Measurements from ENCODE around the gene BEND6. TPM values are rescaled to one million over a fixed set of nuclear protein-coding genes. Genes with fewer than 3 reads are reported as not detected.

BEND6 gene
- total and polyA plus RNA-seq, 2 of the 13 experiments (the other 11 are each of a cell fraction or from before 2014, with no cell fraction given): 0.20 to 0.21 TPM

DNA sequence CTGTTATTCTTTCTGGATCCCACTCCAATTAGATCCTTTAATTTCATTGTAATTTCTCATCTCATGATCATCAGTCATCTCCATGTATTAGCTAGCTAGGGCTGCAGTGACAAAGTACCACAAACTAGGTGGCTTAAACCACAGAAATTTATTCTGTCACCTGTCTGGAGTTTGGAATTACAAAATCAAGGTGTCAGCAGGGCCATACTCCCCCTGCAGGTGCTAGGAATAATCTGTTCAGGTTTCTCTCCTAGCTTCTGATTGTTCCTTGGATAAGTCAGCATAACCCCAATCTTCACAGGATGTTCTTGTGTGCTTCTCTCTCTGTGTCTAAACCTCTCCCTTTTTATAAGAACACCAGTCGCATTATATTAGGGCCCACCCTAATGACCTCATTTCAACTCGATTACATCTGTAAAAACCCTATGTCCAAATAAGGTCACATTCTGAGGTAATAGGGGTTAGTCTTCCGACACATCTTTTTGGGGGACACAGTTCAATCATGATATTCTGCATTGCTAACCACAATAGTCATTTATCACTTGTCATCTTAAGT is 40.5 kb downstream of the BEND6 start:
- ChIA-PET POLR2A (no interaction called here), CTCF (ENCODE audit: low intra/inter-chr PET ratio, low total read pairs) (interaction anchor here (1.2 kb wide), 1 partner anchor 91 kb away, joined by 8 read pairs; no protein-coding TSS in a partner anchor)
- no peaks in the 10 kb centered on the region for H3K36me3 ChIP-seq (replicated peaks in 1 of 2; ENCODE audit: control insufficient read depth in 1 of 2, insufficient read depth in 2 of 2, low read length in 2 of 2)
- intact Hi-C loops (cut with micrococcal nuclease; ENCODE audit: unreplicated experiment) (loop anchor here (1.0 kb wide), 1 partner anchor 40 kb away; the partner anchor contains the start of gene BEND6), in situ Hi-C loops (cut with HindIII; ENCODE audit: extremely low pct_ligation_motif_present, low pct_unique_long_range_greater_than_20kb) (no loop called here)
- H3K4me3 ChIP-seq (replicated peaks in 1 of 3; ENCODE audit: insufficient read depth in 1 of 3, low read depth in 2 of 3, low read length in 3 of 3): no peak overlapping the region
- DNase-seq (ENCODE audit: low spot score) (peak; percentile 21), ATAC-seq (peak; percentile 69), FAIRE-seq (peak; percentile 72)
- peaks cover 17% of the 10 kb centered on the region for H3K9me3 ChIP-seq (ENCODE audit: low read length)
- no TSS peak for BruUV-seq (replicated peaks)
- no peak overlapping the region for H3K9ac ChIP-seq (ENCODE audit: insufficient read depth, low read depth, low read length)
- H4K20me1 ChIP-seq (ENCODE audit: insufficient read depth, low read length): no peaks in the 10 kb centered on the region
- WGBS (ENCODE audit: low lambda C conversion rate): 9% methylated on average over 3 of the region's 3 CpGs
- H3K27me3 ChIP-seq (ENCODE audit: control insufficient read depth in 1 of 2, insufficient read depth in 2 of 2, low read length in 2 of 2): peaks cover 0 to 6% of the 10 kb centered on the region in 2 experiments; a peak in 3 of 5 replicates
- no peak overlapping the region for H2AFZ ChIP-seq (ENCODE audit: low read length)
- no peaks in the 10 kb centered on the region for H3K79me2 ChIP-seq (ENCODE audit: insufficient read depth, low read length)
- no peak overlapping the region for H3K27ac ChIP-seq (ENCODE audit: extremely low read length, insufficient read depth, low read length)
- H3K4me2 ChIP-seq (ENCODE audit: low read depth, low read length): no peak overlapping the region
- H3K4me1 ChIP-seq (ENCODE audit: insufficient read depth, low read length): no peaks in the 10 kb centered on the region
- TF ChIP-seq STAG1 (CRISPR knock-in tag; IDR thresholded peaks at IDR 0.05): peak; percentile 39
- TF ChIP-seq ATF7 (IDR thresholded peaks at IDR 0.05): 0 out of 2 replicates have a peak, but pooled peaks have one; percentile 6
- no peak for TF ChIP-seq ATF7 (CRISPR knock-in tag; IDR thresholded peaks at IDR 0.05)
- TF ChIP-seq, protein P1, sequence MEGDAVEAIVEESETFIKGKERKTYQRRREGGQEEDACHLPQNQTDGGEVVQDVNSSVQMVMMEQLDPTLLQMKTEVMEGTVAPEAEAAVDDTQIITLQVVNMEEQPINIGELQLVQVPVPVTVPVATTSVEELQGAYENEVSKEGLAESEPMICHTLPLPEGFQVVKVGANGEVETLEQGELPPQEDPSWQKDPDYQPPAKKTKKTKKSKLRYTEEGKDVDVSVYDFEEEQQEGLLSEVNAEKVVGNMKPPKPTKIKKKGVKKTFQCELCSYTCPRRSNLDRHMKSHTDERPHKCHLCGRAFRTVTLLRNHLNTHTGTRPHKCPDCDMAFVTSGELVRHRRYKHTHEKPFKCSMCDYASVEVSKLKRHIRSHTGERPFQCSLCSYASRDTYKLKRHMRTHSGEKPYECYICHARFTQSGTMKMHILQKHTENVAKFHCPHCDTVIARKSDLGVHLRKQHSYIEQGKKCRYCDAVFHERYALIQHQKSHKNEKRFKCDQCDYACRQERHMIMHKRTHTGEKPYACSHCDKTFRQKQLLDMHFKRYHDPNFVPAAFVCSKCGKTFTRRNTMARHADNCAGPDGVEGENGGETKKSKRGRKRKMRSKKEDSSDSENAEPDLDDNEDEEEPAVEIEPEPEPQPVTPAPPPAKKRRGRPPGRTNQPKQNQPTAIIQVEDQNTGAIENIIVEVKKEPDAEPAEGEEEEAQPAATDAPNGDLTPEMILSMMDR (CRISPR knock-in tag; IDR thresholded peaks at IDR 0.05): 0 out of 2 replicates have a peak, but pooled peaks have one; percentile 26
- TF ChIP-seq NFYB (CRISPR knock-in tag; IDR thresholded peaks at IDR 0.05): no peak

DNA sequence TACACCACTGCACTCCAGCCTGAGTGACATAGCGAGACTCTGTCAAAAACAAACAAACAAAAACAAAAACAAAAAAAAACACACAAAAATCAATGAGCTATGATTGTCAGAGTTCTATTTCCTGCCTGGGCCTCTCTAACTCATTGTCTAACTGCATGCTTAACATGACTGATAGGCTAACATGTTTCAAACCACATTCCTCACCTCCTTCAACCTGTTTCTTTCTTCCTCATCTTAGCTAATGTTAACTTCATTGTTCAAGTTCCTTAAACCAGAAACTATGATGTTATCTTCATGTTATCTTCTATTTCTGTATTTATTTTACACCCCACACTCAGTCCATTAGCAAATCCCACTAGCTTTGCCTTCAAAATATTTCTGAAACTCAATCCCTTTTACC is 41.5 kb downstream of the BEND6 start:
- TF ChIP-seq NFKBIZ (CRISPR knock-in tag; IDR thresholded peaks at IDR 0.05): no peak
- 0 out of 2 replicates have a peak, but pooled peaks have one; percentile 37 for TF ChIP-seq FOXP1 (IDR thresholded peaks at IDR 0.05)
- no peak for TF ChIP-seq FOXP1 (CRISPR knock-in tag; IDR thresholded peaks at IDR 0.05)
- TF ChIP-seq, protein P2, sequence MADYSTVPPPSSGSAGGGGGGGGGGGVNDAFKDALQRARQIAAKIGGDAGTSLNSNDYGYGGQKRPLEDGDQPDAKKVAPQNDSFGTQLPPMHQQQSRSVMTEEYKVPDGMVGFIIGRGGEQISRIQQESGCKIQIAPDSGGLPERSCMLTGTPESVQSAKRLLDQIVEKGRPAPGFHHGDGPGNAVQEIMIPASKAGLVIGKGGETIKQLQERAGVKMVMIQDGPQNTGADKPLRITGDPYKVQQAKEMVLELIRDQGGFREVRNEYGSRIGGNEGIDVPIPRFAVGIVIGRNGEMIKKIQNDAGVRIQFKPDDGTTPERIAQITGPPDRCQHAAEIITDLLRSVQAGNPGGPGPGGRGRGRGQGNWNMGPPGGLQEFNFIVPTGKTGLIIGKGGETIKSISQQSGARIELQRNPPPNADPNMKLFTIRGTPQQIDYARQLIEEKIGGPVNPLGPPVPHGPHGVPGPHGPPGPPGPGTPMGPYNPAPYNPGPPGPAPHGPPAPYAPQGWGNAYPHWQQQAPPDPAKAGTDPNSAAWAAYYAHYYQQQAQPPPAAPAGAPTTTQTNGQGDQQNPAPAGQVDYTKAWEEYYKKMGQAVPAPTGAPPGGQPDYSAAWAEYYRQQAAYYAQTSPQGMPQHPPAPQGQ (CRISPR knock-in tag; IDR thresholded peaks at IDR 0.05; ENCODE audit: borderline replicate concordance): no peak
- ChIA-PET CTCF (ENCODE audit: low intra/inter-chr PET ratio, low total read pairs) (no interaction called here), POLR2A (no interaction called here)
- Histone ChIP-seq H3K36me3 (replicated peaks in 1 of 2; ENCODE audit: control insufficient read depth in 1 of 2, insufficient read depth in 2 of 2, low read length in 2 of 2) (no peaks in the 10 kb centered on the region), H3K4me2 (ENCODE audit: low read depth, low read length) (no peak overlapping the region), H2AFZ (ENCODE audit: low read length) (no peak overlapping the region), H3K27me3 (ENCODE audit: control insufficient read depth in 1 of 2, insufficient read depth in 2 of 2, low read length in 2 of 2) (peaks cover 0 to 6% of the 10 kb centered on the region in 2 experiments; a peak in 3 of 5 replicates), H4K20me1 (ENCODE audit: insufficient read depth, low read length) (no peaks in the 10 kb centered on the region), H3K9ac (ENCODE audit: insufficient read depth, low read depth, low read length) (no peak overlapping the region), H3K27ac (ENCODE audit: extremely low read length, insufficient read depth, low read length) (no peak overlapping the region), H3K4me3 (replicated peaks in 1 of 3; ENCODE audit: insufficient read depth in 1 of 3, low read depth in 2 of 3, low read length in 3 of 3) (no peak overlapping the region), H3K4me1 (ENCODE audit: insufficient read depth, low read length) (no peaks in the 10 kb centered on the region), H3K9me3 (ENCODE audit: low read length) (peaks cover 17% of the 10 kb centered on the region), H3K79me2 (ENCODE audit: insufficient read depth, low read length) (no peaks in the 10 kb centered on the region)
- FAIRE-seq (no peak), ATAC-seq (no peak), DNase-seq (ENCODE audit: low spot score) (no peak)
- BruUV-seq (replicated peaks): no TSS peak
- intact Hi-C loops (cut with micrococcal nuclease; ENCODE audit: unreplicated experiment) (no loop called here), in situ Hi-C loops (cut with HindIII; ENCODE audit: extremely low pct_ligation_motif_present, low pct_unique_long_range_greater_than_20kb) (no loop called here)
- 0% methylated on average over 1 of the region's 1 CpG for WGBS (ENCODE audit: low lambda C conversion rate)
